ENCODE results near the gene RMDN3. TPM values are rescaled to one million over a fixed set of nuclear protein-coding genes. Genes with fewer than 3 reads are reported as not detected.
A peak's percentile ranks its signal among the peaks of the same experiment; 100 is the strongest.

RMDN3 gene
- total and polyA plus RNA-seq, 9 of the 15 experiments (the other 6 are each of a cell fraction or from before 2014, with no cell fraction given) = 8.1 to 38.2 (median 25.9) TPM

- TF ChIP-seq CHD7 (IDR thresholded peaks at IDR 0.05; ENCODE audit: low read depth, low read length) (no peak), PHF20 (IDR thresholded peaks at IDR 0.05; ENCODE audit: partially characterized antibody) (peak; percentile 66), RNF2 (IDR thresholded peaks at IDR 0.05) (peak; percentile 65), DLX4 (CRISPR knock-in tag; IDR thresholded peaks at IDR 0.05) (no peak), RBM17 (IDR thresholded peaks at IDR 0.05; ENCODE audit: borderline replicate concordance, low read depth, low read length) (no peak), ZNF707 (CRISPR knock-in tag; conservative IDR thresholded peaks at IDR 0.05) (no peak), BRF1 (IDR thresholded peaks at IDR 0.05; ENCODE audit: borderline replicate concordance, extremely low read depth, insufficient read length) (no peak), GMEB1 (CRISPR knock-in tag; IDR thresholded peaks at IDR 0.05) (peak; percentile 95)
- TF ChIP-seq, protein P1, sequence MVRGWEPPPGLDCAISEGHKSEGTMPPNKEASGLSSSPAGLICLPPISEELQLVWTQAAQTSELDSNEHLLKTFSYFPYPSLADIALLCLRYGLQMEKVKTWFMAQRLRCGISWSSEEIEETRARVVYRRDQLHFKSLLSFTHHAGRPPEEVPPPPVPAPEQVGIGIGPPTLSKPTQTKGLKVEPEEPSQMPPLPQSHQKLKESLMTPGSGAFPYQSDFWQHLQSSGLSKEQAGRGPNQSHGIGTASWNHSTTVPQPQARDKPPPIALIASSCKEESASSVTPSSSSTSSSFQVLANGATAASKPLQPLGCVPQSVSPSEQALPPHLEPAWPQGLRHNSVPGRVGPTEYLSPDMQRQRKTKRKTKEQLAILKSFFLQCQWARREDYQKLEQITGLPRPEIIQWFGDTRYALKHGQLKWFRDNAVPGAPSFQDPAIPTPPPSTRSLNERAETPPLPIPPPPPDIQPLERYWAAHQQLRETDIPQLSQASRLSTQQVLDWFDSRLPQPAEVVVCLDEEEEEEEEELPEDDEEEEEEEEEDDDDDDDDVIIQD (CRISPR knock-in tag; IDR thresholded peaks at IDR 0.05) = no peak
Observed at GRCh38 chr15:40694688-40695468, 60.2 kb downstream of the RMDN3 start, which contains the start of gene RAD51 (continued).

All from K562 (cell line).